Measurements from ENCODE around the gene SETX.

Gene SETX

DNA sequence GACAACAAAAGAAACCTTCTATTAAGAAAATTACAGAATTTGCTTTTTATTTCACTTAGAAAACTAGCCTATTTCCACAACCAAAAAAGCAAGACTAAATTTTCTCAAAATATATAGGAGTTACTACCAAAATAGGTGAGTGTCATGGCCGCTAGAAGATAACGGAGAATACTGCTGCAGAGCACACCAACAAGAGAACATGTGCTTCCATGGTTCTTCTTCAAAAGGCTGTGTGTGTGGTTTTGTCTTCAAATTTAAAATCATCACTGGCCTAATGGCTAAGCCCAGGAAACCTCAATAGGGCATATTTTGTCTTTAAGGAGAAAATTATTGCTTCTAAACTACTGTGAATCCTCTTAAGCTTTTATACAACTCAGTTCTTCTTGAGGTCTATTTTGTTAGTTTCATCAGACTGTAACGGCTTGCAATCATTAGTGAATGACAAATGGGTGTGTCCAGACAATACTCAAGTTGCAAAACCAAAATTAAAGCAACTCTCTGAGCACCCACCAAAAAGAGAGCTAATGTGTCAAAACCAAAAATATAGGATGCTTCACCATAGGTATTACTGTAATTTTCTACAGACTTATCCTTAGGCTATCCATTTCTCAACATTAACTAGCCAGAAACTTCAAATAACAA, 3.3 kb downstream of the SETX start:
- DNase-seq, result no peak

DNA sequence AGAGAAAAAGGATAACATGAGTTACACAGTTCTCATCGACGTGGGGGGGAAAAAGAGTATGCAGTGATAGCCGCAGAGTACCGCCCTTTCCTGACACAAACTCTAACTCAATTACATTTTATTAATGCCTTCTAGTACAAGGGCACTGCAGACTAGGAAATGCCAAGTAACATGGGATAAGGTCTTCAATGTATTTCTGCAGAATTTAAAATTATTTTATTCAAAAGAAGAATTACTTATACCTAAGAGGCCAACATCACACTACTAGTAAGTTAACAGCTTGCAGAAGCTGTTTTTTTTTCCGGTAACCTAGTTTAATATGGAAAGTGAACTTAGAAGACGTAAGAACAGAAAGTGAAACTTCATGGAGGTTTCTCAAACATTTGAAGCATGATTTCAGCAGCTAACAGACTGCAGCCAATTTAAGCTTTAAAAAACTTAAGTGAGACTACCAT, 3.9 kb downstream of the SETX start:
- DNase-seq, result peak; percentile 40

- peak; percentile 84 for DNase-seq
These were observed 6.1 kb downstream of the SETX start for GRCh38 chr9:132348676-132349075.

DNA sequence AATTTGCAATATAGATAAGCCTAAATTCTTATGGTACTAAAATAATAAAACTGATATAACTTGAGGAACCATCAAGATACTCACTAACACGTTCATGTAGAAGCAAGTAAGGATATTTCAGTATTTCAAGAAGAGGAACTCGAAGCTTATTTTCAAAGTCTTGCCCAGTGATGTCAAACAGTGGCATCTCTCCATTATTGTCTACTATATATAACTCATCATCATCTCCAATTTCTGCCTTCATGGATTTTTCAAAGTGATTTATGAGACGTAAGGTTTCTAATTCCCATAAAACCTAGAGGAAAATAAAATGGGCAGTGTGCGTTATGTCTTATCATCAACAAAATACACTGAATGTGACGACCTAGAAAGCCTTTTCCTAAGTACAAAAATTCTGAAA, 8.6 kb downstream of the SETX start:
- no peak for DNase-seq

GRCh38 chr9:132341177-132341840, 13.5 kb downstream of the SETX start:
- DNase-seq, result no peak

- DNase-seq, result no peak
These were observed 20.4 kb downstream of the SETX start for GRCh38 chr9:132334364-132334763.

- DNase-seq, result no peak
These were observed 21.2 kb downstream of the SETX start for GRCh38 chr9:132333556-132333955.

DNA sequence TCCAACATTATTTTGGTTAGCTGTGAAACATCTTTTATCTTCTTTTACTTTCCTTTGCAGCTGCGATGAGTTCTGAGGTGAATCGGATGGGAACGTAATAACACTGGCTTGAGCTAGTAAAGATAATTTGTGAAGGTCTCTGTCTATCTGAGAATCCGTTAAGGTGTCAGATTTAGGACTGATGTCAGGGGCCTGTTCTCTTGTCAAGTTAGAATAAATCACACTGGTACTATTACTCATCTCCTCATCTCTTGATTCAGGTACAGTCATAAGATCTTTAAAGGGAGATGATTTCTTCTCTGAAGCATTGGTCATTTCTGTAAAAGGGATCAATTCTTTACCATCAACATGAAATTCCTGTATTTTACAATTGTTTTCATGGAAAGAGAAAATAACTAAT, 26.2 kb downstream of the SETX start:
- no peak for DNase-seq

DNA sequence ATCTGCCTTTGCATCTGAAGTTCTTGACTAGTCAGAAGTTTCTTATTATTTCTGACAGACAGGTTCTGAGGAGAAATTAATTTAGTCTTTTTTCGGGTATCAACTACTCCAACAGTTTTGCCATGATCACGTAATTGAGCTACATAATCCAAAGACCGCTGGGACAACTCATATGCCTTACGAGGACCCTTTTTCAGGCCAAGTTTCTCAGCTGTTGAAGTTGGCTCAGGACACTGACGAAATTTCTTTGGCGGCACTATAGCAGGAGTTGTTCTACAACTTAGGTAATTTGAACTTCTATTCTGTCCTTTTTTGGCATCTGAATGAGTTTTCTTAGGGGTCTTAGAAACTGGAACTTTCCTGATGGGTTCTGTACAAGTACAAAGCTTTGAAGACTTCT, 27.2 kb downstream of the SETX start:
- DNase-seq, result no peak

DNA sequence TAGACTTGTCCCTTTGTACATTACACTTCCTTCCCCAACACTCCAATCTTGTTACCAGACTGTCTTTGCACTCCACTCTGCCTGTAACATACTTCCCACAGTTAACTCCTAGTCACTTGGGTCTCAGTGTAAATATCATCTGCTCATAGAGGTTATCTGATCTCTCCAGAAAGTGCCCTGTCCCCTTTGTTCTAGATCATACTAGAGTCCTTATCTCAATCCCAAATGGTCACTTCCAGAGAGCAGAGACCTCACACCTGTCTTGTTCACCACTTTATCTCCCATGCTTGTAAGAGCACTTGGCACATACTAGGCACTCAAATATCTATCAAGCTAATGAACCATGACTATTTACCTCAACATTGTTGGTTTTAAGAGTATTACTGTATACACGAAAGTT, 30.4 kb downstream of the SETX start:
- DNase-seq, result no peak

GRCh38 chr9:132319421-132320110, 35.2 kb downstream of the SETX start:
- peak; percentile 71 for DNase-seq

DNA sequence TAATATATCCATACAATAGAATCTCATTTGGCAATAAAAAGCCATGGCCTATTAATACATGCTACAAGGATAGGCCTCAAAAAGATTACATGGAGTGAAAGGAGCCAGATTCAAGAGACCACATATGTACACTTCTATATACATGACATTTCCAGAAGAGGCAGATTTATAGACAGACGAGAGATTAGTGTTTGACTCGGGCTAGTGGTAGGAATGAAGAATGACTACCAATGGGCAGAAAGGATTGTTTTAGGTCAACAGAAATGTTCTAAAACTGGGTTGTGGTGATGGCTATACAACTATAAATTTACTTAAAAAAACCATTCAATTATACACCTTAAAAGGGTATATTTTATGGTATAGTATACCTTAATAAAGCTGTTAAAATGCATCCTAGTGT, 41.9 kb downstream of the SETX start:
- DNase-seq, result no peak

GRCh38 chr9:132312426-132312825, 42.4 kb downstream of the SETX start:
- no peak for DNase-seq

DNA sequence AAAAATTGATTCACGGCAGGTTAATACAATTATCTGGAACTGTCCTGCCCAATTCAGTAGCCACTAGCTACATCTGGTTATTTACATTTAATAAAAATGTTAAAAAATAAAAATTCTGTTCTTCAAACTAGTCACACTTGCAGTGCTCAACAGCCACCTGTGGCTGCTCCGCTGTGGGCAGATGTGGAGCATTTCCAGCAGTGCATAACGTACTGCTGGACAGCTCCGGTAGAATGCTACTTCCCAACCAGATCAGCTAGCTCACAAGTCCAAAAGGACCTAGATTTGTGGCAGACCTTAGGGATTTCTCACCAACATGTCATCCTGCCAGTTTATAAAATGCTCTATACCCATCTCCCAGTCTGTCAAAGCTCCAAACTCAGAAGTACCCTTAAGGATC, 42.8 kb downstream of the SETX start:
- DNase-seq, result no peak

GRCh38 chr9:132309056-132309455, 45.7 kb downstream of the SETX start:
- DNase-seq, result no peak

GRCh38 chr9:132301521-132301920, 53.3 kb downstream of the SETX start:
- no peak for DNase-seq

DNA sequence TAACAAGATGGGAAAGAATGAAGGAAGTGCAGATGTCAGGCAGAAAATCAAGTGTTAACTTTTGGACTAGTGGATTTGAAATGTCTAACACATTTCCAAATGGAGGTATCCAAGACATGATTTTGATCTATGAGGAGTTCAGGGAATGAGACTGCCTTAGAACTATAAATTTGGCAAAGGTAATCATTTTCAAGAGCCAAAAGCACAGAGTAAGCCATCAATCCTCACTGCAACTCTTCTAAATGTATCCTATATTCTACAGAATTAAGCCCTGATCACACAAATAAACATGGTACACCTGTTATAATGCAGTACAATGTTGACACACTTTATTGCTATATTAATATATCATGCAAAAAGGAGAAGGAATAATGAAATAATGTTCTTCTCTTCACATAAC, 55.6 kb downstream of the SETX start:
- no peak for DNase-seq

DNA sequence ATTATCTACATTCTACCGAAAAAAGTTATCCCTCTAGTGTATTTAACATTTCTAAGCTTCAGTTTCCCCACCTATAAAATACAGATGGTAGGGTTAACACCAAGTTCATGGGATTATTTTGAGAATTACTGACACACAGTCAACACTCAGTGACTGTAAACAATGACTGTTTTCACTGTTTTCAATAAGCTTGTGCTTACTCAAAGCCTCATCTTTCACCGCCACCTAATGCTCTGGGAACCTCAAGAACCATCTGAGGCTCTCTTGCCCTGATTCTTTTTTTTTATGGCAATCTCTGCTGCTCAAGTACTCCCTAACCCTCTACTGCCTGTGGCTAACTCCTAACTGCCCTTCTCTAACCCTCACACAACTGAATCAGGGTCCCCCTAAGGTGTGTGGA, 59.6 kb downstream of the SETX start:
- DNase-seq, result no peak

- DNase-seq, result no peak
These were observed 61.6 kb downstream of the SETX start for GRCh38 chr9:132293145-132293721.

GRCh38 chr9:132288966-132289365, 65.8 kb downstream of the SETX start:
- DNase-seq, result no peak

- no peak for DNase-seq
These were observed 66.4 kb downstream of the SETX start for GRCh38 chr9:132288361-132288760.

DNA sequence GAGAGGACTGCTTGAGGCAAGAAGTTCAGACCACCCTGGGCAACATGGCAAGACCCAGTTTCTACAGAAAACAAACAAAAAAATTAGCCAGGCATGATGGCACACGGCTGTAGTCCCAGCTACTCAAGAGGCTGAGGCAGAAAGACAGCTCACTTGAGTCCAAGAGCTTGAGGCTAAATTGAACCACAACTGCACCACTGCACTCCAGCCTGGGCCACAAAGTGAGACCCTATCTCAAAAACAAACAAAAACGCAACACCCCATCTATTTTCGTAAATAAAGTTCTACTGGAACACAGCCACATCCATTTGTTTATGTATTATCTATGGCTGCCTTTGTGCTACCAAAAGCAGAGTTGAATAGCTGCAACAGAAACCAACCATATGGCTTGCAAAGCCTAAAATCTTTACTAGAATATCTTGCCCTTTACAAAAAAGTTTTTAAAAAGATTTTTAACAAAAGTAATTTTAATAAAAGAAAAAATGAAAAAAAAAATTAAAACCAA, 67.5 kb downstream of the SETX start:
- no peak for DNase-seq

DNA sequence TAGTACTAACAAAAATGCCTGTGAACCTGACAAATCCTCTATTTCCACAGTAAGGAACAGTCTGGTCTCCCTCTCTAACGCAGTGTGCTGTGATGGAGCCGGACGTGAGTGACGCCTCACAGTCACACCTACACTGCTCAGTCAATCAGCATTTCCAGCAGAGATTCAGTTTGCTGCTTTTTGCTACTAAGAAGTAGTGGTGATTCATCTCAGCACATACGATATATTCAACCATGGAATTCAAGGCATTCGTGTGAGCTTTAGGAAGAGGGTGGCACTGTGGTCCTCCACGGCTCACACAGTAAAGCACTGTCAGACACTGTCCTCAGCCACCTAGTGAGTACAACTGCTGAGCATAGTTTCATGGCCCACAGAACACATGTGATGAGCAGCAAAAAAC, 70.9 kb downstream of the SETX start:
- DNase-seq, result no peak

- DNase-seq, result no peak
These were observed 71.6 kb downstream of the SETX start for GRCh38 chr9:132283165-132283564.
